Measurements from ENCODE around the gene SEC24D.
A peak's percentile ranks its signal among the peaks of the same experiment; 100 is the strongest.

The SEC24D gene

GRCh38 chr4:118711052-118711451 is 124.9 kb downstream of the SEC24D start:
- no peak for DNase-seq

GRCh38 chr4:118703118-118703517 is 132.8 kb downstream of the SEC24D start:
- no peak for DNase-seq

- peak; percentile 80 to 89 for DNase-seq
Observed at GRCh38 chr4:118684873-118685811, 150.8 kb downstream of the SEC24D start, which contains the start of gene METTL14. Gene METTL14, plus strand, starts transcription at chr4:118685392. Its CDS starts 143 bp downstream, at chr4:118685535.

- no peak for DNase-seq
Observed at GRCh38 chr4:118683513-118683912, 152.4 kb downstream of the SEC24D start.

- no peak for DNase-seq
Observed at GRCh38 chr4:118682928-118683327, 153.0 kb downstream of the SEC24D start.

GRCh38 chr4:118680808-118681207 is 155.1 kb downstream of the SEC24D start:
- no peak for DNase-seq

GRCh38 chr4:118676128-118676527 is 159.8 kb downstream of the SEC24D start:
- no peak for DNase-seq
